ENCODE data around the gene OR10R2. TPM values are rescaled to one million over a fixed set of nuclear protein-coding genes. Genes with fewer than 3 reads are reported as not detected.
"Not testable (repeated sequence)": the region's sequence is repeated elsewhere in the genome, so short reads cannot be mapped to it uniquely, and the experiment has no call there.

The OR10R2 gene
- total RNA-seq = not detected in 2 replicates

GRCh38 chr1:158471920-158472319 lies at the start of gene OR10R2:
TSS of gene OR10R2 (plus strand) at chr1:158472220. CDS start at chr1:158472326, 106 bp downstream.
- ChIA-PET CTCF (no interaction called here), POLR2A (no interaction called here)
- Mint-ChIP-seq H3K36me3 (ENCODE audit: low read depth) (no peaks in the 10 kb centered on the region), H3K27me3 (peaks cover 13% of the 10 kb centered on the region), H3K27ac (no peak within 1 kb of the TSS), H3K9me3 (no peaks in the 10 kb centered on the region), H3K4me1 (no peaks in the 10 kb centered on the region), H3K4me3 (no peak within 1 kb of the TSS)
- TF ChIP-seq CTCF (IDR thresholded peaks at IDR 0.05) = no peak
- DNase-seq (no peak), ATAC-seq (ENCODE audit: low read depth) (no peak)
- intact Hi-C loops (cut with micrococcal nuclease) = no loop called here

GRCh38 chr1:158425027-158425426 lies 47.0 kb upstream of the OR10R2 start:
- Mint-ChIP-seq H3K4me3 (no peak overlapping the region), H3K27ac (no peak overlapping the region), H3K36me3 (ENCODE audit: low read depth) (no peaks in the 10 kb centered on the region)

GRCh38 chr1:158426137-158426536 lies 45.9 kb upstream of the OR10R2 start, which contains the start of gene OR10K2:
TSS of gene OR10K2 (minus strand) at chr1:158426237. CDS start at chr1:158420866, 5,371 bp downstream.
- H3K4me1 Mint-ChIP-seq = no peaks in the 10 kb centered on the region
- no peak for ATAC-seq (ENCODE audit: low read depth)
- H3K27me3 Mint-ChIP-seq = peaks cover 8% of the 10 kb centered on the region
- POLR2A ChIA-PET = no interaction called here
- no peak within 1 kb of the TSS for H3K4me3 Mint-ChIP-seq
- no peak for DNase-seq
- H3K9me3 Mint-ChIP-seq = no peaks in the 10 kb centered on the region
- CTCF ChIA-PET = no interaction called here
- no peak within 1 kb of the TSS for H3K27ac Mint-ChIP-seq
- TF ChIP-seq CTCF (IDR thresholded peaks at IDR 0.05) = no peak
- H3K36me3 Mint-ChIP-seq (ENCODE audit: low read depth) = no peaks in the 10 kb centered on the region
- intact Hi-C loops (cut with micrococcal nuclease) = no loop called here

More at GRCh38 chr1:158425027-158425426, 47.0 kb upstream of the OR10R2 start:
- ChIA-PET CTCF (no interaction called here), POLR2A (no interaction called here)
- TF ChIP-seq CTCF (IDR thresholded peaks at IDR 0.05) = no peak
- ATAC-seq (ENCODE audit: low read depth) (no peak), DNase-seq (no peak)
- H3K9me3 Mint-ChIP-seq = no peaks in the 10 kb centered on the region
- peaks cover 7% of the 10 kb centered on the region for H3K27me3 Mint-ChIP-seq
- intact Hi-C loops (cut with micrococcal nuclease) = no loop called here
- no peaks in the 10 kb centered on the region for H3K4me1 Mint-ChIP-seq

GRCh38 chr1:158430163-158430562 lies 41.9 kb upstream of the OR10R2 start:
- POLR2A ChIA-PET; CTCF ChIA-PET; H3K4me3 Mint-ChIP-seq; H3K27ac Mint-ChIP-seq; H3K4me1 Mint-ChIP-seq; ATAC-seq (ENCODE audit: low read depth); H3K9me3 Mint-ChIP-seq; DNase-seq; intact Hi-C loops (cut with micrococcal nuclease); H3K36me3 Mint-ChIP-seq (ENCODE audit: low read depth): not testable (repeated sequence)
- H3K27me3 Mint-ChIP-seq = peaks cover 29% of the 10 kb centered on the region

GRCh38 chr1:158434741-158435140 lies 37.3 kb upstream of the OR10R2 start:
- Mint-ChIP-seq H3K4me3 (no peak overlapping the region), H3K27ac (no peak overlapping the region), H3K4me1 (no peaks in the 10 kb centered on the region), H3K27me3 (peaks cover 25% of the 10 kb centered on the region), H3K36me3 (ENCODE audit: low read depth) (peaks cover 4% of the 10 kb centered on the region), H3K9me3 (peaks cover 6% of the 10 kb centered on the region)
- no peak for ATAC-seq (ENCODE audit: low read depth)
- CTCF ChIA-PET = no interaction called here
- TF ChIP-seq CTCF (IDR thresholded peaks at IDR 0.05) = no peak
- POLR2A ChIA-PET = no interaction called here
- intact Hi-C loops (cut with micrococcal nuclease) = no loop called here
- DNase-seq = no peak

- POLR2A ChIA-PET = no interaction called here
- H3K27ac Mint-ChIP-seq = no peak overlapping the region
- no peaks in the 10 kb centered on the region for H3K36me3 Mint-ChIP-seq (ENCODE audit: low read depth)
- TF ChIP-seq CTCF (IDR thresholded peaks at IDR 0.05) = no peak
- intact Hi-C loops (cut with micrococcal nuclease) = no loop called here
- H3K4me1 Mint-ChIP-seq = no peaks in the 10 kb centered on the region
- DNase-seq (no peak), ATAC-seq (ENCODE audit: low read depth) (no peak)
- no peak overlapping the region for H3K4me3 Mint-ChIP-seq
- no peaks in the 10 kb centered on the region for H3K9me3 Mint-ChIP-seq
- peaks cover 11% of the 10 kb centered on the region for H3K27me3 Mint-ChIP-seq
- CTCF ChIA-PET = no interaction called here
Measured at GRCh38 chr1:158445376-158445775, 26.6 kb upstream of the OR10R2 start.

All from activated B cell treated with CpG ODN at 0.5 μM for 24 hours (primary cell).